HCT116 (cell line): Measurements from ENCODE around the gene CORO2B. TPM values are rescaled to one million over a fixed set of nuclear protein-coding genes. Genes with fewer than 3 reads are reported as not detected.

ENCODE experiments used
- ATAC-seq: fragments of 200-7000 bp; cut with Tn5 transposase; 2 replicates; pipeline ENCODE4 v1.9.1; 2020; ENCODE audit warnings: mild to moderate bottlenecking, moderate library complexity
- BruUV-seq: library from RNA; stranded (reverse); fragments of 400-500 nt; replicated peaks from 2 replicates; lab custom pipeline; 2021; lab: Mats Ljungman, UMichigan
- CTCF ChIA-PET: fragments of 300-600 bp; sonication (Branson Sonifier 250); formaldehyde crosslinking; loops from one replicate; lab custom pipeline; 2021; ENCODE audit warnings: antibody characterized with exemption; lab: Charles Lee
- POLR2A ChIA-PET: fragments of 300-600, 350-600 bp; sonication (Branson Sonifier 250); formaldehyde crosslinking; loops from one replicate; lab custom pipeline; 2021; ENCODE audit warnings: antibody characterized with exemption; lab: Charles Lee
- RAD21 ChIA-PET, 2 experiments: fragments of 300-600 bp; sonication (Branson Sonifier 250); formaldehyde crosslinking; loops; one replicate each; lab custom pipeline; 2023; ENCODE audit warnings: low total read pairs in 2 of 2; ENCODE audit not compliant: uncharacterized antibody in 2 of 2, unreplicated experiment in 2 of 2, low non-redundant PET in 1 of 2; lab: Charles Lee
- DNase-seq: peaks from one replicate; pipeline ENCODE4 v3.0.0-alpha.2; 2010; ENCODE audit warnings: low read depth, low spot score
- H2AFZ ChIP-seq: fragments of 200-600 bp; shearing (Covaris generic), sonication (generic); 2 replicates; pipeline ENCODE4 v1.6.1; 2017; ENCODE audit warnings: low read depth, mixed run types, mixed read lengths, antibody characterized with exemption, low read length; ENCODE audit not compliant: poor library complexity, severe bottlenecking
- H3K27ac ChIP-seq: 2 replicates; pipeline ENCODE4 v1.5.1; 2012; ENCODE audit warnings: low read depth, low read length
- H3K27me3 ChIP-seq: fragments of 200-600 bp; sonication (generic); 2 replicates; pipeline ENCODE4 v1.6.1; 2016; ENCODE audit warnings: mixed run types, low read length, mixed read lengths; ENCODE audit not compliant: insufficient read depth
- H3K36me3 ChIP-seq, 2 experiments: fragments of 200-500 bp in 1 of 2; fragments of 200-600 bp in 1 of 2; sonication (Bioruptor generic) in 1 of 2; sonication (generic) in 1 of 2; 2 replicates each; pipeline versions ENCODE4 v1.5.1 to v1.6.1; 2014 to 2016; ENCODE audit warnings: low read length in 2 of 2, inconsistent platforms in 1 of 2, mixed read lengths in 1 of 2, mixed run types in 1 of 2; ENCODE audit not compliant: insufficient read depth in 2 of 2, control insufficient read depth in 1 of 2
- H3K4me1 ChIP-seq, 2 experiments: fragments of 200-600 bp in 1 of 2; sonication (generic) in 1 of 2; 2 replicates each; pipeline versions ENCODE4 v1.5.1 to v1.6.1; 2012 to 2017; ENCODE audit warnings: low read length in 2 of 2, inconsistent platforms in 1 of 2, mild to moderate bottlenecking in 1 of 2, mixed read lengths in 1 of 2, mixed run types in 1 of 2, moderate library complexity in 1 of 2; ENCODE audit not compliant: insufficient read depth in 2 of 2, control insufficient read depth in 1 of 2
- H3K4me2 ChIP-seq: fragments of 200-600 bp; sonication (generic); 2 replicates; pipeline ENCODE4 v1.6.1; 2017; ENCODE audit warnings: mixed run types, low read length, mixed read lengths
- H3K4me3 ChIP-seq, 2 experiments: fragments of 200-600 bp in 1 of 2; sonication (generic) in 1 of 2; replicated peaks in 1 of 2; 2 replicates each; pipeline ENCODE4 v1.5.1; 2011 to 2016; ENCODE audit warnings: low read length in 2 of 2, control low read depth in 1 of 2, low read depth in 1 of 2, mild to moderate bottlenecking in 1 of 2, mixed read lengths in 1 of 2, mixed run types in 1 of 2
- H3K79me2 ChIP-seq: fragments of 200-600 bp; sonication (generic); 2 replicates; pipeline ENCODE4 v1.6.1; 2017; ENCODE audit warnings: mild to moderate bottlenecking, mixed run types, low read length, moderate library complexity, mixed read lengths; ENCODE audit not compliant: insufficient read depth
- H3K9ac ChIP-seq: fragments of 200-600 bp; sonication (generic); 2 replicates; pipeline ENCODE4 v1.6.1; 2016; ENCODE audit warnings: low read length, mixed read lengths
- H3K9me2 ChIP-seq: fragments of 200-600 bp; sonication (generic), shearing (Covaris generic); 2 replicates; pipeline ENCODE4 v1.6.1; 2017; ENCODE audit warnings: mixed run types, mild to moderate bottlenecking, moderate library complexity; ENCODE audit not compliant: insufficient read depth
- H3K9me3 ChIP-seq, 2 experiments: fragments of 200-500 bp in 1 of 2; fragments of 200-600 bp in 1 of 2; sonication (Bioruptor generic) in 1 of 2; sonication (generic) in 1 of 2; 2 replicates each; pipeline ENCODE4 v1.6.1; 2014 to 2017; ENCODE audit warnings: low read length in 2 of 2, mixed read lengths in 2 of 2, inconsistent platforms in 1 of 2, low read depth in 1 of 2, mild to moderate bottlenecking in 1 of 2, mixed run types in 1 of 2, moderate library complexity in 1 of 2; ENCODE audit not compliant: control insufficient read depth in 1 of 2, insufficient read depth in 1 of 2
- H4K20me1 ChIP-seq: fragments of 200-600 bp; sonication (generic), shearing (Covaris generic); 2 replicates; pipeline ENCODE4 v1.6.1; 2017; ENCODE audit warnings: mixed run types, mild to moderate bottlenecking, moderate library complexity; ENCODE audit not compliant: insufficient read depth
- ATF3 ChIP-seq: IDR thresholded peaks from 2 replicates; pipeline ENCODE4 v1.6.1; 2012
- EZH2 ChIP-seq: fragments of 200-600 bp; sonication (generic); IDR thresholded peaks from 2 replicates; pipeline ENCODE4 v1.6.1; 2017; ENCODE audit warnings: antibody characterized with exemption, mixed run types
- POLR2A ChIP-seq: IDR thresholded peaks from 2 replicates; pipeline ENCODE4 v1.7.0; 2011; ENCODE audit warnings: borderline replicate concordance; ENCODE audit not compliant: insufficient read depth, insufficient read length; ENCODE audit errors: extremely low read depth
- POLR2AphosphoS5 ChIP-seq: IDR thresholded peaks from 2 replicates; pipeline ENCODE4 v1.6.1; 2011; ENCODE audit warnings: mild to moderate bottlenecking, low read depth, low read length, moderate library complexity
- RAD21 ChIP-seq: IDR thresholded peaks from 2 replicates; pipeline ENCODE4 v1.6.1; 2012; ENCODE audit warnings: low read depth, mild to moderate bottlenecking
- SIN3A ChIP-seq: IDR thresholded peaks from 2 replicates; pipeline ENCODE4 v1.6.1; 2012; ENCODE audit warnings: low read depth
- YY1 ChIP-seq: IDR thresholded peaks from 2 replicates; pipeline ENCODE4 v1.6.1; 2011; ENCODE audit warnings: low read length, low read depth, moderate library complexity, mild to moderate bottlenecking; ENCODE audit not compliant: insufficient replicate concordance; ENCODE audit errors: extremely low read depth
- ZNF274 ChIP-seq: fragments of 200-500 bp; sonication (Bioruptor generic); IDR thresholded peaks from 2 replicates; pipeline ENCODE4 v1.6.1; 2014; ENCODE audit warnings: mild to moderate bottlenecking, low read depth, low read length, inconsistent platforms
- intact Hi-C: fragments of 100-400 bp; cut with micrococcal nuclease; formaldehyde crosslinking; loops from 2 replicates; pipeline ENCODE4 v1.10.0; 2022
- total RNA-seq: library from RNA; stranded (reverse); gene quantifications from one replicate; pipeline ENCODE4 v1.2.1, GENCODE V29; 2021; ENCODE audit not compliant: unreplicated experiment
- TF ChIP-seq, protein P1 (sequence below): IDR thresholded peaks from 2 replicates; pipeline ENCODE4 v1.6.1; 2012

The CORO2B gene
- total RNA-seq, 1 experiment from 2014 or later: 2.8 TPM

- intact Hi-C loops: no loop called here
- no peak for DNase-seq
- ChIA-PET POLR2A (no interaction called here), CTCF (no interaction called here), RAD21 (no interaction called here)
- TF ChIP-seq YY1 (no peak), POLR2AphosphoS5 (no peak), ZNF274 (no peak), EZH2 (no peak), POLR2A (no peak)
- H3K9me2 ChIP-seq: no peaks in the 10 kb centered on the region
- H3K4me2 ChIP-seq: no peak overlapping the region
- no peak overlapping the region for H2AFZ ChIP-seq
- H3K36me3 ChIP-seq: no peaks in the 10 kb centered on the region
- no peaks in the 10 kb centered on the region for H3K9me3 ChIP-seq
- peaks cover 0 to 19% of the 10 kb centered on the region in 2 experiments; a peak in 2 of 4 replicates for H3K4me1 ChIP-seq
- no peaks in the 10 kb centered on the region for H3K27me3 ChIP-seq
- no peaks in the 10 kb centered on the region for H4K20me1 ChIP-seq
- H3K79me2 ChIP-seq: no peaks in the 10 kb centered on the region
- no TSS peak for BruUV-seq
- H3K9ac ChIP-seq: no peak overlapping the region
- no peak for ATAC-seq
- no peak overlapping the region for H3K27ac ChIP-seq
- H3K4me3 ChIP-seq: no peak overlapping the region
Observed at GRCh38 chr15:68621535-68621934, 42.7 kb downstream of the CORO2B start.

- no peaks in the 10 kb centered on the region for H3K9me2 ChIP-seq
- TF ChIP-seq ATF3 (no peak), RAD21 (no peak), SIN3A (no peak)
- TF ChIP-seq, protein P1, sequence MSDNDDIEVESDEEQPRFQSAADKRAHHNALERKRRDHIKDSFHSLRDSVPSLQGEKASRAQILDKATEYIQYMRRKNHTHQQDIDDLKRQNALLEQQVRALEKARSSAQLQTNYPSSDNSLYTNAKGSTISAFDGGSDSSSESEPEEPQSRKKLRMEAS: no peak
- no peak overlapping the region for H3K4me2 ChIP-seq
- intact Hi-C loops: no loop called here
- H4K20me1 ChIP-seq: no peaks in the 10 kb centered on the region
- ATAC-seq (no peak), DNase-seq (no peak)
- ChIA-PET RAD21 (no interaction called here), CTCF (no interaction called here), POLR2A (no interaction called here)
- H3K36me3 ChIP-seq: no peaks in the 10 kb centered on the region
- H3K27ac ChIP-seq: no peak overlapping the region
- no peak overlapping the region for H2AFZ ChIP-seq
- peaks cover 0 to 16% of the 10 kb centered on the region in 2 experiments; a peak in 2 of 4 replicates for H3K4me1 ChIP-seq
- no peaks in the 10 kb centered on the region for H3K27me3 ChIP-seq
- no peak overlapping the region for H3K4me3 ChIP-seq
- H3K9me3 ChIP-seq: no peaks in the 10 kb centered on the region
- no TSS peak for BruUV-seq
- no peak overlapping the region for H3K9ac ChIP-seq
- H3K79me2 ChIP-seq: no peaks in the 10 kb centered on the region
Observed at GRCh38 chr15:68623301-68623892, 44.6 kb downstream of the CORO2B start.
